Activated CD4-positive, alpha-beta T cell treated with anti-CD3 and anti-CD28 coated beads, Interleukin-2, amount 10 ng/mL, durations not matched to agents 24 days and 14 days (primary cell): ENCODE data around the gene GNB5. TPM values are rescaled to one million over a fixed set of nuclear protein-coding genes. Genes with fewer than 3 reads are reported as not detected.

ENCODE experiments used
- DNase-seq: peaks from one replicate; pipeline ENCODE4 v3.0.0; 2022
- H3K27ac Mint-ChIP-seq: one replicate; pipeline ENCODE4 v1.8.0; 2022; ENCODE audit warnings: mild to moderate bottlenecking, mixed read lengths
- H3K27me3 Mint-ChIP-seq: one replicate; pipeline ENCODE4 v1.8.0; 2022; ENCODE audit warnings: mixed read lengths
- H3K36me3 Mint-ChIP-seq: one replicate; pipeline ENCODE4 v1.8.0; 2022; ENCODE audit warnings: low read depth, mild to moderate bottlenecking, mixed read lengths
- H3K4me1 Mint-ChIP-seq: one replicate; pipeline ENCODE4 v1.8.0; 2021; ENCODE audit warnings: mixed read lengths
- H3K4me3 Mint-ChIP-seq: one replicate; pipeline ENCODE4 v1.8.0; 2022; ENCODE audit warnings: mild to moderate bottlenecking, moderate library complexity, mixed read lengths
- H3K9me3 Mint-ChIP-seq: one replicate; pipeline ENCODE4 v1.8.0; 2021; ENCODE audit warnings: mixed read lengths
- intact Hi-C: fragments of 100-400 bp; cut with micrococcal nuclease; formaldehyde crosslinking; loops from one replicate; pipeline ENCODE4 v1.15.1; 2023
- total RNA-seq: library from RNA; stranded (reverse); gene quantifications from 2 replicates; pipeline ENCODE4 v1.2.3, GENCODE V29; 2022

The GNB5 gene
- total RNA-seq, 1 donor from 2014 or later, result 21.5 TPM

DNA sequence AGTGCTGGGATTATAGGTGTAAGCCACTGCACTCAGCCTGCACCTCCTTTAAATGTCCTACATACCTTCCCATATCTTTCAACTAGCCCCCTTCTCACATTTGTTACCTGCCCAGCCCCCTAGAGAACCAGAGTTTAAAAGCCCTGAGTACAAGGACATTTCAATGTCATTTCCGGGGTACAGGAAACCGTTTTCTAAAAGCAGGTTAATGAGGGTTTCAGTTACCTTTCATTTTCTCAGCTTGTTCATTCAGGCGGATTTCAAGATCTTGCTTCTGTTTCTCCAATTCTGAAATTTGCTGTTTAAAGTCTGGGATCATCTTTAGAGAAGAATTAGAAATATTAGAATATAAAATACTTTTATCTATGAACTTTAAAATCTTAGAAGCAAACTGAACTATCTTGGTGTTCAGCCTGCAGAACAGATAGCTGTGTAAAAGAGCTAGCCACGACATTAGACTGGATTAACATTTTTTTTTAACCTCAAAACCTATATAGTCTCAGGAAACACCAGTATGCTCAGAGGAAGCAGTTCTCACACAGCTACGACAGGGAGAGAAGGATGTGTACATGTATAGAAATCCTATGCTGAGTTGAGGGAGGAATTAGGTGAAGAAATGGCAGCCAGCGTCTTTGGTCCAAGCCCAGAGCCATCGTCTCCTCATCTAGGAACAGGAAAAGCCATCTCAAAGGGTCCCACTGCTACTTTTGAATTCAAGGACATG, 29.9 kb upstream of the GNB5 start:
- intact Hi-C loops, result no loop called here
- no peaks in the 10 kb centered on the region for H3K36me3 Mint-ChIP-seq

DNA sequence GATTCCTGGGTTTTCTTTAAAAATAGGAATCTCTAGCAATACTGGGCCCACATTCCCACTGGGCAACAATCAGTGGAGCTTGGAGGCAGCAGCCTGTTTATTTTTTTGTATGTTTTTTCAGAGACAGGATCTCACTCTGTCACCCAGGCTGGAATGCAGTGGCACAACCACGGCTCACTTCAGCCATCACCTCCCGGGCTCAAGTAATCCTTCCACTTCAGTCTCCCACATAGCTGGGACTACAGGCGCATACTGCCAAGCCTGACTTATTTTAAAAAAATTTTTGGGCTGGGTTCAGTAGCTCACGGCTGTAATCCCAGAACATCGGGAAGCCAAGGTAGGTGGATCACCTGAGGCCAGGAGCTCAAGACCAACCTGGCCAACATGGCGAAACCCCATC, 29.1 kb upstream of the GNB5 start:
- DNase-seq, result no peak
- H3K4me1 Mint-ChIP-seq, result peaks cover 24% of the 10 kb centered on the region
- no peak overlapping the region for H3K4me3 Mint-ChIP-seq
- no peaks in the 10 kb centered on the region for H3K27me3 Mint-ChIP-seq
- H3K9me3 Mint-ChIP-seq, result no peaks in the 10 kb centered on the region
- intact Hi-C loops, result no loop called here
- H3K27ac Mint-ChIP-seq, result no peak overlapping the region
- H3K36me3 Mint-ChIP-seq, result no peaks in the 10 kb centered on the region

More for the DNA sequence above, 29.9 kb upstream of the GNB5 start:
- Mint-ChIP-seq H3K4me1 (peaks cover 24% of the 10 kb centered on the region), H3K27me3 (no peaks in the 10 kb centered on the region), H3K9me3 (no peaks in the 10 kb centered on the region), H3K27ac (peak overlapping the region; percentile 86), H3K4me3 (peak overlapping the region; percentile 77)
- no peak for DNase-seq

DNA sequence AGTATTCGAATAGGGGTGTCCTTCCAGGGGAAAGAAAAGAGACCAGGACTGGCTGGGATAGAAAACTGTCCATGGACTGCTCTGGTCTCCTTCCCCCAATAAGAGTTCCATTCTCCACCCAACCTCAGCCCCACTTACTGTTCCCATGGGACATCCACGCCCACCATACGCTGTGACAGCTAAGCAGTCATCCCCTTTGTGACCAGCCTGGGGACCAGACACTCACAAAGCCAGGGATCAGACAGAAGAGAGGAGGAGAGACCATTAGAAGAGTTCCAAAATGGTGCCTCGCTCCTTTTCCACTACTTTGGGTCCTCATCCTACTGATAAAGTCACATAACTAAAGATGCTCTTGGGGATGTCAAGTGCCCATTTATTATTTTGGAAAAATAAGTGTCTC, 27.6 kb upstream of the GNB5 start:
- H3K27ac Mint-ChIP-seq, result no peak overlapping the region
- H3K27me3 Mint-ChIP-seq, result no peaks in the 10 kb centered on the region
- no peaks in the 10 kb centered on the region for H3K36me3 Mint-ChIP-seq
- peaks cover 23% of the 10 kb centered on the region for H3K4me1 Mint-ChIP-seq
- H3K9me3 Mint-ChIP-seq, result no peaks in the 10 kb centered on the region
- DNase-seq, result no peak
- no peak overlapping the region for H3K4me3 Mint-ChIP-seq
- intact Hi-C loops, result no loop called here

DNA sequence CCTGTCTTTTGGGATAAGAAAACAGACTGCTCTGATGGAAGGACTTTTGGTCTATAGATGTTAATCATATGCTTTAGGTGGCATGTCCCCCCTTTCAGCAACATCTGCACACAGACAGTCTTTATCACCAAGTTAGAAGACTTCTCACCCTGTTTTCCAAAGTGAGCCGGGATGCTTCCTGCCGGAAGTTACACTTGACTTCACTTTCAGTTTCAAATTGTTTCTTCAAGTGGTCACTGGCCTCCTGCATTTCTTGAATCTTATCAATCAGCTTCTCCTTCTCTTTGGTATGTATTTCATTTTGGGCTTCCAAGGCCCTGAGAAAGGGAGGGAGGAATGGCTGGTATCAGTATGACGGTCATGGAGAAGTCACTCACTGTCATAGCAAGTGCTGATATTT, 27.2 kb upstream of the GNB5 start:
- no peak overlapping the region for H3K27ac Mint-ChIP-seq
- no peaks in the 10 kb centered on the region for H3K27me3 Mint-ChIP-seq
- intact Hi-C loops, result no loop called here
- H3K4me1 Mint-ChIP-seq, result peaks cover 24% of the 10 kb centered on the region
- H3K4me3 Mint-ChIP-seq, result no peak overlapping the region
- no peak for DNase-seq
- H3K9me3 Mint-ChIP-seq, result no peaks in the 10 kb centered on the region
- no peaks in the 10 kb centered on the region for H3K36me3 Mint-ChIP-seq

DNA sequence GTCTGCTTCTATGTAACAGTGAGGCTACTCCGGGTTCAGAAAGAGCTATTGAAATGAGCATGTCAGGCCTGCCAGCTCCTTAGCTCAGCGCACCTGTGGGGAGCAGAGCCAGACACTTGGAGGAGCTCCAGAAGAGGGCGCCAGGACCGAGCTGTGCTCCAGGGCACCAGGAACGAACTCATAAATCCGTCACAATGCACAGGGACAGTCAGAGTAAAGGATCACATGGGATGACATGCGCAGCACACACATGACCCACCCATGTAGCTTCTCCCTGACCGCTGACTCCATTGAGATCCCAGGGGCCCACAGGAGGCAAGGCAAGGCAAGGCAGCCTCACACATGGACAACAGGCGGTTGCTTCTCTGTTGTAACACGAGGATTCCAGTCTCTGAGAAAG, 26.0 kb upstream of the GNB5 start:
- Mint-ChIP-seq H3K4me3 (no peak overlapping the region), H3K4me1 (peaks cover 20% of the 10 kb centered on the region), H3K27ac (no peak overlapping the region), H3K36me3 (no peaks in the 10 kb centered on the region), H3K27me3 (peaks cover under 1% of the 10 kb centered on the region), H3K9me3 (no peaks in the 10 kb centered on the region)
- intact Hi-C loops, result no loop called here
- peak; percentile 70 for DNase-seq

DNA sequence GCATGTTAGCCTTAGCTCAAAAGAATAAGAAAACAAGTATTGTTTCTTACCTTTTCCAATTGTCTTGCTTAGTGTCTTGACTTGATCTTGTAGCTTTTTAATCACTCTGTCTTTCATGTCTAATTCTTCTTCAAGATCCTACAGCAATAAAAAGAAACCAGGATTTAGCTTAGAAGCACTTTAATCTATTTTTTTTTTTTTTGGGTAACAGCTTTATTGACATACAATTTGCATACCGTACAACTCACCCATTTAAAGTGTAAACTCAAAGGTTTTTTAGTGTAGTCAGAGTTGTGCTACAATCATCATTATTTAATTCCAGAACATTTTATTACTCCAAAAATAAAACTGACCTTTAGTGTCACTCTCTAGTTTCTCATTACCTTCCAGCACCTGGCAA, 23.4 kb upstream of the GNB5 start:
- no peak overlapping the region for H3K4me3 Mint-ChIP-seq
- peaks cover 2% of the 10 kb centered on the region for H3K27me3 Mint-ChIP-seq
- no peaks in the 10 kb centered on the region for H3K36me3 Mint-ChIP-seq
- H3K9me3 Mint-ChIP-seq, result no peaks in the 10 kb centered on the region
- peaks cover 10% of the 10 kb centered on the region for H3K4me1 Mint-ChIP-seq
- H3K27ac Mint-ChIP-seq, result no peak overlapping the region
- no peak for DNase-seq
- intact Hi-C loops, result no loop called here

DNA sequence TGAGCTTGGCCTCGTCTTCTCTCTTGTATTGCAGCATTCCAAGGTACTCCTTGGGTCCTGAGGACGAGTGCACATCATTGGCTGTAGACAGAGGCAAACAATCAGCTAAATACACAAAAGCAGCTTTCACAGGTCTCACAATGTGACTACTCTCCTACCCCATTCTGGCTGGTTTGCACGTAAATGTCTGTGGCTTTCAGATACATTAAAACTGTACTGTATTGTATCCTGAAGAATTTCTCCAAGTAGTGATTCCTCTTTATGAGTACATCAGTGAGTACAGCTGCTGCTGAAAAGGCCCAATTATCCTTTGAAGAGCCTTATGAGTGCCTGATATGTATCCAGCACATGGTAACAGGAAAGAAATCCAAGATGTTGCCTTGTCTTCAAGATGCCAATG, 22.0 kb upstream of the GNB5 start:
- no peaks in the 10 kb centered on the region for H3K36me3 Mint-ChIP-seq
- DNase-seq, result no peak
- H3K4me1 Mint-ChIP-seq, result peaks cover 11% of the 10 kb centered on the region
- H3K9me3 Mint-ChIP-seq, result no peaks in the 10 kb centered on the region
- no peak overlapping the region for H3K4me3 Mint-ChIP-seq
- intact Hi-C loops, result no loop called here
- H3K27ac Mint-ChIP-seq, result no peak overlapping the region
- peaks cover 4% of the 10 kb centered on the region for H3K27me3 Mint-ChIP-seq

DNA sequence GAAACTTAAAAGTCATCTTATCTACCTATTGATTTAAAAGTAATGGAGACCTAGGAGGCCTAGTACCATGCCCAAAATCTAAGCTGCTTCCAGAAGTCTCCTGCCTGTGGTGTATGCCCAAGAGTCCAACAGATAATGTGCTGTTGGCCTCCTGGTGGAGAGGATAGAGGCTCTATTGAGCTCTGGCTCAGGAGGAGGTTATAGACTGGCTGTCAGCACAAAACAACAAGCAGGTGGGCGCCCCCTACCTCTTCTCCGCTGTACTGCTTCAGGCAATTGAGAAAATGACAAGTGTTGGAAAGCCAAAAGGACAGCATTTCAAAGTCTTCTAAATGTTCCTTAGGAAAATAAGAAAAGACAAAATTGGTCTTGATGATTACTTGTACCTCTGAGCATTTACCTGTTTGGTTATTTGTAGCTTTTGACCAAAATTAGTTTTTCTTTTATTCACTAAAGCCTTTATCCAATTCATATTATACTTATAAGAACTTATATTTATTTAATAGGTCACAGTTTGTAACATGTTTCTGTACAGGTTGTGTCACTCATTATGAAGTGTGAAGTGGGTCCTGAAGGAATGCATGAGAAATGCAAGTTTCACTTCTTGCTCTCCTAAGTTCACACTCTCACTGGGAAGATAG, 17.2 kb upstream of the GNB5 start:
- Mint-ChIP-seq H3K9me3 (no peaks in the 10 kb centered on the region), H3K36me3 (no peaks in the 10 kb centered on the region), H3K4me3 (no peak overlapping the region), H3K27ac (no peak overlapping the region), H3K27me3 (peaks cover 4% of the 10 kb centered on the region), H3K4me1 (peaks cover 6% of the 10 kb centered on the region)
- peak; percentile 93 for DNase-seq
- intact Hi-C loops, result loop anchor here (2.0 kb wide), 2 partner anchors 18 to 26 kb away; no protein-coding TSS in a partner anchor

DNA sequence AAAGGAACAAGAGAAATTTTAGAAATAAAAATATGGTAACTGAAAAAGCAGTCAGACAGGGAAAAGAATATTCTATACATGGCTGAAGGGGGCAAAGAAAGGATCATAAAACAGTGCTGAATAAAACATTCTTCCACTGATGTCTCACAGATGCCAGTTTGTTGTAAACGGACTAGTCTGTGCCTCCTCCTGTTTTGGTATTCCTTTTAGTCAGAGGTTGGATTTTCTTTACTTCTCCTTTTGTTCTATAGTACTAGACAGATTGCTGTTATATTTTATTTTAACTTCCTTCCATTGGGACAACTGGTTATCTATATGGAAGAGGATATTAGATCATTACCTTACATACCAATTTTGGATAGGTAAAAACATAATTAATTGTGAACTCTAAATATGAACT, 16.0 kb upstream of the GNB5 start:
- intact Hi-C loops, result no loop called here
- Mint-ChIP-seq H3K36me3 (no peaks in the 10 kb centered on the region), H3K27me3 (peaks cover 3% of the 10 kb centered on the region), H3K27ac (no peak overlapping the region), H3K4me1 (peaks cover 4% of the 10 kb centered on the region), H3K9me3 (no peaks in the 10 kb centered on the region), H3K4me3 (no peak overlapping the region)
- DNase-seq, result no peak

DNA sequence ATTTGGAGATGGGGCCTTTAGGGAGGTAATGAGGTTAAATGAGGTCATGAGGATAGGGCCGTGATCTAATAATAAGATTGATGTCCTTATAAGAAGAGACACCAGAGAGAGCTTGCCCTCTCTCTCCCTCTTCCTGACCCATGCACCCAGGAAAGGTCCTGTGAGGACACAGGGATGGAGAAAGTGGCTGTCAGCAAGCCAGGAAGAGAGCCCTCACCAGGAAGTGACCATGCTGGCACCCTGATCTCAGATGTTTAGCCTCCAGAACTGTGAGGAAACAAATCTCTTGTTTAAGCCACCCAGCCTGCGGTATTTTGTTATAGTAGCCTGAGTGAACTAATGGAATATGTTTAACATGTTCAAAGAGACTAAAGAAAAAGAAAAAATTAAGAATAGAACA, 15.3 kb upstream of the GNB5 start:
- Mint-ChIP-seq H3K4me1 (peaks cover 2% of the 10 kb centered on the region), H3K27ac (no peak overlapping the region), H3K4me3 (no peak overlapping the region), H3K9me3 (no peaks in the 10 kb centered on the region), H3K27me3 (peaks cover 2% of the 10 kb centered on the region), H3K36me3 (no peaks in the 10 kb centered on the region)
- intact Hi-C loops, result no loop called here
- DNase-seq, result no peak

DNA sequence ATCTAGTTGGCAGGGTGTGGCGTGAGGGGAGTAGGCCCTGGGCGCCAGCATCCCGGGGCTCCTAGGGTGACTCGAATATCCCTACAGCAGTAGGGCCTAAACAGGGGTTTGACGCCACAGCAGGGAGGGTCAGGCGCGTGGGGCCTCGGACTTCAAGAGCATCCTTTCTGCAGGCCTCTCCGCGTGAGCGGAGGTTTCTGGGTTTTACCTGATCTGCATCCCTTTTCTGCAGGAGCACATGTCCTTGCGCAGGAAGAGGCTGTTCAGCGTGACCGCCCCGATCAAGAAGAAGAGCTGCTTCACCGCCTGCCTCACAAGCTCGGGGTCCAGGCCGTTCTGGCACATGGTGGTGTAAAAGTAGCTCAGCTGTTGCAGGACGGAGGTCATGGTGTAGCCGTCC, 13.5 kb upstream of the GNB5 start:
- Mint-ChIP-seq H3K36me3 (no peaks in the 10 kb centered on the region), H3K9me3 (no peaks in the 10 kb centered on the region), H3K27ac (no peak overlapping the region), H3K4me3 (no peak overlapping the region), H3K4me1 (peaks cover 2% of the 10 kb centered on the region), H3K27me3 (peaks cover 6% of the 10 kb centered on the region)
- no peak for DNase-seq
- intact Hi-C loops, result no loop called here

DNA sequence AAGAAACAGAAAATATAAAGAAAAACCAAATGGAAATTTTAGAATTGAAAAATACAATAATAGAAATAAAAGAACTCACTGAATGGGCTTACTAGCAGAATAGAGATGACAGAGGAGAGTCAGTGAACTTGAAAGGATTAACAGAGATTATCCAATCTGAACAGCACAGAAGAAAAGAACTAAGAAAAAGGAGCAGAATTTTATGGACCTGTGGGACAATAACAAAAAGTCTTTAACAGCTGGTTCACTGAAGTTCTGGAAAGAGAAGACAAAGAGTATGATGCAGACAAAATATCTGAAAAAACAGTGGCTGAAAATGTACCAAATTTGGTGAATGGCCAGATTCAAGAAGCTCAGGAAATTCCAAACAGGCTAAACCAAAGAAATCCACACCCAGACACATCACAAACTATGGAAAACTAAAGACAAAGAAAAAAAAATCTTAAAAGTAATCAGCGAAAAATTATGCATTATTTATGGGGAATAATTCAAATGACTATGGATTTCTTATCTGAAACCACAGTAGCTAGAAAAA, 9.7 kb upstream of the GNB5 start:
- no peaks in the 10 kb centered on the region for H3K9me3 Mint-ChIP-seq

DNA sequence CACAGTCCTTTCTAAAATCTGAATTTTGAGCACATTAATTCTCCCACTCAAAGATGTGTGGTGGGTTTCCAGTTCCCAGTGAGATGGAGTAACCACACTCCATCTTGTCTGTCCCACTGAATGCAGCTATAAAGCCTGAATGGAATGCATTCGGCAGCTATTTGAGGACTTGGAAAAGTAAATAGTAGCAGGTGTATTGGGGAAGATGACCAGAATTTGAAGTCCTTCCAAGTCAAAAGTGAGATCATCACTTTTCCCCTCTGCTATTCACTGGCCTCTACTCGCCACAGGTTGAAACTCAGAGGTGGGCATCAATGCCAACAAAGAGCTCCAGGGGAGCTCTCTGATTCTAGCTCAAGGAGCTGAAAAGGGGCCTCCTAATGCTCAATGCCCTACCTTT, 8.1 kb upstream of the GNB5 start:
- peaks cover 8% of the 10 kb centered on the region for H3K27me3 Mint-ChIP-seq
- no peak for DNase-seq
- intact Hi-C loops, result no loop called here
- no peak overlapping the region for H3K4me3 Mint-ChIP-seq
- H3K4me1 Mint-ChIP-seq, result no peaks in the 10 kb centered on the region
- H3K9me3 Mint-ChIP-seq, result no peaks in the 10 kb centered on the region
- H3K36me3 Mint-ChIP-seq, result no peaks in the 10 kb centered on the region
- no peak overlapping the region for H3K27ac Mint-ChIP-seq

More for the DNA sequence above, 9.7 kb upstream of the GNB5 start:
- no peak overlapping the region for H3K27ac Mint-ChIP-seq
- no peaks in the 10 kb centered on the region for H3K4me1 Mint-ChIP-seq
- no peaks in the 10 kb centered on the region for H3K36me3 Mint-ChIP-seq
- no peak for DNase-seq
- intact Hi-C loops, result no loop called here
- peaks cover 6% of the 10 kb centered on the region for H3K27me3 Mint-ChIP-seq
- H3K4me3 Mint-ChIP-seq, result no peak overlapping the region

DNA sequence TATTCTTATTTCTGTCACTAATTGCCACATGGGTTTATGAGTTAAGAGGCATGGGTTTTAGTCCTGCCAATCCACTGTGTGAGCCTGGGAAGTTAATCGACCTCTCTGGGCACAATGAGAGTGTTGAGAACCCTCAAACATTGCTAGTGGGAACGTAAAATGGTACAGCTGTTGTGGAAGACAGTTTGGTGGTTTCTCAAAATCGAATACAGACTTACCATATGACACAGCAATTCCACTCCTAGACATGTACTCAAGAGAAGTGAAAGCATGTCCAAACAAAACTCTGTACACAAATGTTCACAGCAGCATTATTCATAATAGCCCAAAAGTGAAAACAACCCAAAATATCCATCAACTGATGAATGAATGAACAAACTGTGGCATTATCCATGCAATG, 5.7 kb upstream of the GNB5 start:
- no peak for DNase-seq
- no peaks in the 10 kb centered on the region for H3K36me3 Mint-ChIP-seq
- H3K4me1 Mint-ChIP-seq, result no peaks in the 10 kb centered on the region
- no peaks in the 10 kb centered on the region for H3K9me3 Mint-ChIP-seq
- H3K27me3 Mint-ChIP-seq, result peaks cover 9% of the 10 kb centered on the region
- no peak overlapping the region for H3K27ac Mint-ChIP-seq
- no peak overlapping the region for H3K4me3 Mint-ChIP-seq
- intact Hi-C loops, result no loop called here
